ENCODE data around the gene DRAP1.
"Not testable (repeated sequence)": the region's sequence is repeated elsewhere in the genome, so short reads cannot be mapped to it uniquely, and the experiment has no call there.

The DRAP1 gene

DNA sequence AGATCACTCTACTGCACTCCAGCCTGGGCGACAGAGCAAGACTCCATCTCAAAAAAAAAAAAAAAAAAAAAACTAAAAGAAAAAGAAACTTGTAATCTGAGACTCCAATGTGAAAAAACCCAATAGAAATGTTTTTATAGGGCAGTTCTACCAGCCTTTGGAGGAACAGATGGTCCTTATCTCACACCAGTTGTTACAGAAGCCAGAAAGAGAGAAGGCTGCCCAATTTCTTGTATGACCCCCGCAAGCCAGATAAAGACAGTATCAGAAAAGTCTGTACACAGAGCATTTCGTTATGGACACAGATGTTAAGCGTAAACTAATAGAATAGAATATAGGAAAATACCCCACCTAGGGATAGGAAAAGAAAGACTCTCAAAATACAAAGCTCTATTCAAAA, 14.8 kb downstream of the DRAP1 start:
- no peak for DNase-seq

DNA sequence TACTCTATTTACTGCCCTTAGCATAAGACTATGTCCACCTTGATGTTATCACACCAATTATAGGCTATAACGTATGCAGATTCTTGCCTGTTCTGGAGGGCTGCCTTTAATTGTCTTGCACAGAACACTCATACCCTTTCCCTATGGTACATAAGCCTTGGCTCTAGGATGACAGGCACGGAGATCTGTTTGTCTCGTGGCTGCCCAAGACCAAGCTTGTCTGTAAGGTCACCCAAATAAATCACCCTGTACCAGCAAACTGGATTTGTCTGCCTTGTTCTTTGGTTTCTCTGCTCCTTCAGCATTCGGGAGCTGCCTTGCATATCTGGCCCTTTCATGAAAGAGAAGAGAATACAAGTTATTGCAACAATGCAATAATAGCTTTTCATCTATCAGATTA, 18.5 kb downstream of the DRAP1 start:
- no peak for DNase-seq

DNA sequence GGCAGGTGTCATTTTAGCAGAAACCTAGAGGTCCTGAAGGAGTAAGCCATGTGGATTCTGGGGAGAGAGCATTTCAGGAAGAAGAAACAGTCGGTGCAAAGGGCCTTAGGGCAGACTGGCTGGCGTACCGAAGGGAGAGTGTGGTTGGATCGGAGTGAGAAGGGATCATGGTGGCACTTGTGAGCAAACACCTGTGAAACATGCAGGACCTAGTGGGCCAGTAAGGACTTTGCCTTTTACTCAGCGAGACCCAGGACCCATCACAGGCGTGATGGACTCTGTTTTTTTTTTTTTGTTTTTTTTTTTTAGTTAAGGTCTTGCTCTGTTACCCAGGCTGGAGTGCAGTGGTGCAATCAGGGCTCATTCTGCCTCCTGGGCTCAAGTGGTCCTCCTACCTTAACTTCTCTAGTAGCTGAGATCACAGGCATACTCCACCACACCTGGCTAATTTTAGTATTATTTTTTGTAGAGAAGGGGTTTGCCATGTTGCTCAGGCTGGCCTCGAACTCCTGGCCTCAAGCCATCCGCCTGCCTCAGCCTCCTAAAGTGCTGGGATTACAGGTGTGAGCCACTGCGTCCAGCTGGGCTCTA, 22.6 kb downstream of the DRAP1 start:
- no peak for DNase-seq

DNA sequence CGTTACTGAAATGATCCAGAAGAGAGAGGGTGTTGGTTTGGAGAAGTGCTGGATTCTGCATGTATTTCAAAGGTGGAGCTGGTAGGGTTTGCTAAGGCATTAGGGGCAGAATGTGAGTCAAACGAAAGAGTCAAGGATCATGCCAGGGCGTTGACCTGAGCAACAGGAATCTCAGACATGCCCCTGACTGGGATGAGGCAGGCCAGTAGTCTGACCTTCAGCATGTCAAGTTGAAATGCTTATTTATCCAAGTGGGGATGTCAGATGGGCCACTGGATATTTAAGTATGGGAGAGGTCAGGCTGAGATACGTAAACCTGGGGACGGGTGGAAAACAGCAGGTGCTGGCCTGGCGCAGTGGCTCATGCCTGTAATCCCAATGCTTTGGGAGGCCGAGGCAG, 23.3 kb downstream of the DRAP1 start:
- no peak for DNase-seq

DNA sequence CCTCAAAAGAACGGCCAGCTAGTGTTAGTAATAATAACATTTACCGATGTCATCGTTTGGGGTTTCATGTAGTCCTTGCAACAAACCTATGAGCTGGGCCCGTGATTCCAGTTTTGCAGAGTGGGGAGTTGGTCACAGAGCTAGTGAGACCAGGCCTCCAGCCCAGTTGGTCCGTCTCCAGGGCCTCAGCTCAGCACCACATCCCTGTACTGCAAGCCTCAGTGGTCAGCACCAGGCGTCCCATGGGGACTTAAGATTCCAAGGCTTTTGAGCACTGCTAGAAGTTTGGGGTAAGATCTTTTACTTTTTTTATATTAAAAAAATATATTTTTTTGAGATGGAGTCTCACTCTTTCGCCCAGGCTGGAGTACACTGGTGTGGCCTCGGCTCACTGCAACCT, 25.0 kb downstream of the DRAP1 start:
- no peak for DNase-seq

DNA sequence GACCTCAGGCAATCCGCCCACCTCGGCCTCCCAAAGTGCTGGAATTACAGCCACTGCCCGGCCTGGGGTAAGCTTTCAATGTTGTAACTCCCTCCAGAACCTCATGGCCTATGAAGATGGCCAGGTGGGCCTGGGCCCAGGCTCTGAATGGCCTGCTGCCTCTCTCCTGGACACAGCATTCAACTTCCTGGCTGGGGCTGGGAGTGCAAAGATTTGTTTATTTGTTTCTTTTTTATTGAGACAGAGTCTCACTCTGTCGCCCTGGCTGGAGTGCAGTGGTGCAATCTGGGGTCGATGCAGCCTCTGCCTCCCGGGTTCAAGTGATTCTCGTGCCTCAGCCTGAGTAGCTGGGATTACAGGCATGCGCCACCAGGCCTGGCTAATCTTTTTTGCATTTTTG, 25.5 kb downstream of the DRAP1 start:
- no peak for DNase-seq

DNA sequence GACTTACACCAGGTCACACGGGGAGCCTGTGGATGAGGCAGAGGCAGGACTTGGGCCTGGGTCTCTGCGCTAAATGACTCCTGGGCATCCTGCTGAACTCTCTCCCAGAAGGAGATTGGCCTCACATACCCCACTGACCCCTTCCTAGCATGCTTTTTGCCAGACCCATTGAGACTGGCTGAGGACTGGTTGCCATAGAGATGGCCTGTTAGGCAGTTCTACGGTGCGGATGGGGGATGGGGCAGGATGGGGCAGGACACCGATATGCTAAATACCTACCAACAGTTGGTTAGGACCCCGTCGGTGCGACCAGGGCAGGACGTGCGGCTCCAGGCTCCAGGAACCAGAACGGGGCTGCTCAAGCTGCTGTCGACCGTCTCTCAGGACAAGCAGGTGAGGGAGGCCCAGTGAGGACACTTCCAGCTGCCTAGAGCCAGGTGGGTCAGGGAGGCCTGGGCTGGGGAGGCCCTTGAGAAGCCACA, 26.2 kb downstream of the DRAP1 start, which contains the start of gene TSGA10IP:
TSGA10IP (plus strand) TSS at position 51 of the 482 bp plus-strand sequence; CDS start at position 247, 196 bp downstream.
- DNase-seq: no peak

DNA sequence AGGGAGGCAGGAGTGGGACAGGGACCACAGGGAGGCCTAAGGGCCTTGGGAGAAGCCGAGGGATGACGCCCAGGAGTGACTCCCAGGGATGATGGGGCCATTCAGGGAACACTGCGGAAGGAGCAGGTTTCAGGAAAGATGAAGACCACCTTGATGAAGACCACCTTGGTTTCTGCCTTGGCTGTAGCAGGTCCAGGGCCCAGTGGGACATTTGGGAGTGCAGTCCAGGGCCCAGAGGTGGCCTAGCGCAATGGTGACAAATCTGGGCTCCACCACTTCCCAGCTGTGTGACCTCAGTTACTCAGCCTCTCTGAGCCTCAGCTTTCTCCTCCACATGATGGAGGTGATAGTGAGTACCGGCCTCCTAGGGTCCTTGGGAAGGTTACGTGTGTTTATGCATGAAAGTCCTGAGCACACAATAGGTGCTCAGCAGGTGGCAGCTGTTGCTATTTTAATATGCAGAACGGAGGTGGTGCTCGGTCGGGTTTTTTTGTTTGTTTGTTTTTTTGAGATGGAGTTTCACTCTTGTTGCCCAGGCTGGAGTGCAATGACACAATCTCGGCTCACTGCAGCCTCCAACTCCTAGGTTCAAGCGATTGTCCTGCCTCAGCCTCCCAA, 26.8 kb downstream of the DRAP1 start:
- no peak for DNase-seq

DNA sequence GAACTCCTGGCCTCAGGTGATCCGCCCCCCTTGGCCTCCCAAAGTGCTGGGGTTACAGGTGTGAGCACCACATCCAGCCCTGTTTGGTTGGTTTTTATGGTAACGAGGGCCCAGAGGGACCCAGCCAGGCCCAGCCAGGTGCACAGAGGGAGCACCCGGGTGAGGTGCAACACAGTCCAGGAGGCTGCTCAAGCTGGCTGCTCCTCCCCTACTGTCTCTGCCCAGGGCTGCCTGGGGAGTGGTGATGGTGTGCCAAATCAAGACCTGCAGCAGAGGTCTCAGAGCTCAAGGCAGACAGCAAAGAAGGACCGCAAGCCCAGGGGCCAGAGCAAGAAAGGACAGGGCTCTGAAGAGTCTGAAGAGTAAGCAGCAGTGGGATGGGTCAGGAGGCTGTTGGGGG, 27.4 kb downstream of the DRAP1 start:
- DNase-seq: no peak

DNA sequence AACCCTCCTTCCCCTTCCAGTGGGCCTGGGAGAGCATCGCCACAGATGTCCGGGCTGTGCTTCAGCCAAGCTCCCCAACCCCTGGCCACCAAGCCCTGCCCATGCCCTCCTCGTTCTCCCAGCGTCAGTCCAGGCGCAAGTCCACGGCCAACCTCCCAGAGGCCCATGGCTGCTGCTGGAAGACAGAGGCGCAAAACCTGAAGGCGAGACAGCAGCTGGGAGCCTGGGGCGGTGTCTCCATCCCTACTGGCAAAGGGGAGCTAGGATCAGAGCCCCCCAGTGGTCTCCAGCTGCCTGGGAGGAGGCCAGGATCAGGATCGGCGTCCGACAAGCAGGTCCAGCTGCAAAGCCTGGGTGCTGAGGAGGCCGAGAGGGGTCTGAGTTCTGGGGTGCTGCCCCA, 27.9 kb downstream of the DRAP1 start:
- no peak for DNase-seq

DNA sequence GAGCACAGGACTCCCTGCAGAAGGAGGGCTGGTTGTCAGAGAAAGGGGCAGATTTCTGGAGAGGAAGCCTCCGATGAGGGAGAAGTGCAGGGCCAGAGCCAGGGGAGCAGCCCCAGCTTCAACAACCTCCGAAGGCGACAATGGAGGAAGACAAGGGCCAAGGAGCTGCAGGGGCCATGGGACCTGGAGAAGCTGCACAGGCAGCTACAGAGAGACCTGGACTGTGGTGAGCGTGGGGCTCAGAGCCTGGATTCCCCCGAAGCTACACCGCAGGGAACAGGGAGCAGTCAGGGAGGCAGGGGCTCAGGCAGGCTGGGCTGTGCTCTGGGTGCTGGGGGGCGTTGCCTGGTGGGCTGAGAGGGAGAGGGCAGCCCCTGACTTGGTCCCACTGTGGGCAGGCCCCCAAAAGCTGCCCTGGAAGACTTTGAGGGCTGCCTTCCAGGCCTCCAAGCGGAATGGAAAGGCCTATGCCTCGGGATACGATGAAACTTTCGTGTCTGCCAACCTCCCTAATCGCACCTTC, 28.4 kb downstream of the DRAP1 start:
- no peak for DNase-seq

DNA sequence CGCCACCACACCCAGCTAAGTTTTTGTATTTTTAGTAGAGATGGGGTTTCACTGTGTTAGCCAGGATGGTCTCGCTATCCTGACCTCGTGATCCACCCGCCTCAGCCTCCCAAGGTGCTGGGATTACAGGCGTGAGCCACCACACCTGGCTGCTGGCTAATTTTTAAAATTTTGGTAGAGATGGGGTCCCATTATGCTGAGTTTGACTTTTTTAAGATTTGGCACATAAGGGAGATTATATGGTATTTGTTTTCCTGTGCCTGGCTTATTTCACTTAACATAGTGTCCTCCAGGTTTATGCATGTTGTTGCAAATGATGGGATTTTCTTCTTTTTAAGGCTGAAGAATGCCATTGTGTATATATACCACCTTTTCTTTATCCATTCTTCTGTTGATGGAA, 31.5 kb downstream of the DRAP1 start:
- not testable (repeated sequence) for DNase-seq

DNA sequence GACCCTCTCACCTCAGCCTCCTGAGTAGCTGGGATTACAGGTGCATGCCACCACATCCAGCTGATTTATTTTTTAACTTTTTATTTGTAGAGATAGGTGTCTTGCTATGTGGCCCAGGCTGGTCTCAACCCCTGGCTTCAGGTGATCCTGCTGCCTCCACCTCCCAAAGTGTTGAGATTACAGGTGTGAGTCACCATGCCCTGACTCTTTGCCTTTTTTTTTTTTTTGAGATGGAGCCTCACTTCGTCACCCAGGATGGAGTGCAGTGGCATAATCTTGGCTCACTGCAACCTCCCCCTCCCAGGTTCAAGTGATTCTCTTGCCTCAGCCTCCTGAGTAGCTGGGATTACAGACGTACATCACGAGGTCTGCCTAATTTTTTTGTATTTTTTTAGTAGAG, 32.4 kb downstream of the DRAP1 start:
- DNase-seq: not testable (repeated sequence)

DNA sequence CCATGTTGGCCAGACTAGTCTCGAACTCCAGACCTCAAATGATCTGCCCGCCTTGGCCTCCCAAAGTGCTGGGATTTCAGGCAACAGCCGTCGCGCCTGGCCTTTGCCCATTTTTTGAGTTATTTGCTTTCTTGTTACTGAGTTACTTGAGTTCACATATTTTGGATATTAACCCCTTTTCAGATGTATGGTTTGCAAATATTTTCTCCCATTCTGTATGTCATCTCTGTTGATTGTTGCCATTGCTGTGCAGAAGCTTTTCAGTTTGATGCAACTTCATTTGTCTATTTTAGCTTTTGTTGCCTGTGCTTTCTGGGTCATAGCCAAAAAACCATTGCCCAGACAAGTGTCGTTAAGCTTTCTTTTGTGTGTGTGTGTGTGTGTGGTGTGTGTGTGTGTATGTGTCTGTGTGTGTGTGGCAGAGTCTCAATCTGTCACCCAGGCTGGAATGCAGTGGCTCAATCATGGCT, 32.9 kb downstream of the DRAP1 start:
- DNase-seq: no peak

DNA sequence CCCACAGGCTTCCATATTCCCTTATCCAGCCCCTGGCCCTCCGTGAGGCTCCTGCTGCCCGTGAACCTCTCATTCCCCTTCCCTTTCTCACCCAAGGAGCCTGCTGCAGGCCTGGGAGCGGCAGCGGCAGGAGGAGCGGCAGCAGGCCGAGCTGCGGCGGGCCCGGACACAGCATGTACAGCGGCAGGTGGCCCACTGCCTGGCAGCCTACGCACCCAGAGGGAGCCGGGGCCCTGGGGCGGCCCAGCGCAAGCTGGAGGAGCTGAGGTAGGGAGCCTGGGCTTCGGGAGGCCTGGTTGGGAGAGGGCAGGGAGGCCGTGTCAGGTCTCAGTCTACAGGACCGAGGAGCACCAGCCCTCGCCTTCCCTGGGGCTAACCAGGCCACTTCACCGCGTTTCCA, 34.2 kb downstream of the DRAP1 start:
- DNase-seq: no peak

DNA sequence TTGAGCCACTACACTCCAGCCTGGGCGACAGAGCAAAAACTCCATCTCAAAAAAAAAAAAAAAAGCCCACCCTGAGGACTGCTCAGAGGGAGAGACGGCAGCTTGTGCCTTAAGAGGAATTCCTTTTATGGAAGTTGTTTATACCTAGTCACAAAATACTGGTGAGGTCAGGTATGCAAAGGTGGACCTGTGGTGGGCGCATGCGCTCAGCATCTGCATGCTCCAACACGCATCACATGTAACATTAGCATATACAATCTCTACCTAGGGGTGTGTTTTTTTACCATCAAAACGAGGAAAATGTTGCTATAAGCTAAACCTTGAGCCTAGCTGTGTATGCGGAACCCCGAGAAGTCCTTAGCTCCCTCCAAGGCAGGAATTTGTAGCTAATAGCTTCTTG, 35.5 kb downstream of the DRAP1 start:
- no peak for DNase-seq

DNA sequence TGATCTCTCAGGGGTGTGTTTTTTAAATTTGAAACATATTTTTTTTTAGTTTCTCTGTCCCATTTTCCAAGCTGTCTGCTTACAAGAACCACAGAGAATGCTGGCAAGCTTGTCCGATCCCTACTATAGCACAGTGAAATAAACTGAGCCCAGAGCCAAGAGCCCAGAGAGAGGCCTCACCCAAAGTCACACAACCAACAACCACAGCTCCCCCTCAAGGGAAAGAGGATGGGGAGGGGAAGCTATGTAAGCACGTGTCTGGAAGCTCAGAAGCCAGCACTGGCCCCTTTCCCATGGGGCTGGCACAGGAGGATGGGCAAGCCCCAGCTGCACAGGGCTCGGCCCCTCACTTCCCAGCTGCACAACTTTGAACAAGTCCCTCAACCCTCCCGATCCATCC, 39.1 kb downstream of the DRAP1 start:
- no peak for DNase-seq

DNA sequence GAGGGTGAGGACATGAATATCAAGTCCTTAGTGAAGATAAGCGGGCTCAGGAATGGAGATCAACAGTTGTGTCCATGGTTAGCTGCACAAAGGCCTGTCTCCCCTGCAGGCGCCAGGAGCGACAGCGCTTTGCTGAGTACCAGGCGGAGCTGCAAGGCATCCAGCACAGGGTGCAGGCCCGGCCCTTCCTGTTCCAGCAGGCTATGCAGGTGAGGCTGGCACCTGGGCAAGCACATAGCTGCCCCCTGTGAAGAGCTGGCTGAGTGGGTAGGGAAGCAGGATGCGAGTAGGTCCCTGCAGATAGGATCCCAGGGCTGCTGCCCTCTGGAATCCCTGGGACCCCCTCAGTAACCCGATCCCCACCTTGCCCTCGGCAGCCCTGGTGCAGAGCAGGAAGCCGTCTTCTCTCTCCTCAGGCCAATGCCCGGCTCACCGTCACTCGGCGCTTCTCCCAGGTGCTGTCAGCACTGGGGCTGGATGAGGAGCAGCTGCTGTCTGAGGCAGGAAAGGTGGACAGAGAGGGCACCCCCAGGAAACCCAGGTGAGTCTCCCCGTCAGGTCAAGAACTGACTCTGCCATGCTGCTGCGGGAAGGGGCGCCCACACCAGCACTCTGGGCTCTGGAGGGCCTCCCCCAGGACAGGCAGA, 39.7 kb downstream of the DRAP1 start:
- DNase-seq: no peak

DNA sequence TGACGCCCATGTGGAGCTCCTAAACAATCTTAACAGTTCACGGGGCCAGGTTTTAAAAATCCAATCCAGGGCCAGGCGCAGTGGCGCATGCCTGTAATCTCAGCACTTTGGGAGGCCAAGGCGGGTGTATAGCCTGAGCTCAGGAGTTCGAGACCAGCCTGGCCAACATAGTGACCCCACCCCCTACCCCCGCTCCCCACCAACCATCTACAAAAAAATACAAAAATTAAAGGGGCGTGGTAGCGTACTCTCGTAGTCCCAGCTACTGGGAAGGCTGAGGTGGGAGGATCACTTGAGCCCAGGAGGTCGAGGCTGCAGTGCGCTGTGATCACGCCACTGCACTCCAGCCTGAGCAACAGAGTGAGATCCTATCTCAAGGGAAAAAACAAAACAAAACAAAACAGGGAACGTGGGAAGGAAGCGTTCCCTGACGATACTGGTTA, 41.6 kb downstream of the DRAP1 start:
- DNase-seq: no peak

DNA sequence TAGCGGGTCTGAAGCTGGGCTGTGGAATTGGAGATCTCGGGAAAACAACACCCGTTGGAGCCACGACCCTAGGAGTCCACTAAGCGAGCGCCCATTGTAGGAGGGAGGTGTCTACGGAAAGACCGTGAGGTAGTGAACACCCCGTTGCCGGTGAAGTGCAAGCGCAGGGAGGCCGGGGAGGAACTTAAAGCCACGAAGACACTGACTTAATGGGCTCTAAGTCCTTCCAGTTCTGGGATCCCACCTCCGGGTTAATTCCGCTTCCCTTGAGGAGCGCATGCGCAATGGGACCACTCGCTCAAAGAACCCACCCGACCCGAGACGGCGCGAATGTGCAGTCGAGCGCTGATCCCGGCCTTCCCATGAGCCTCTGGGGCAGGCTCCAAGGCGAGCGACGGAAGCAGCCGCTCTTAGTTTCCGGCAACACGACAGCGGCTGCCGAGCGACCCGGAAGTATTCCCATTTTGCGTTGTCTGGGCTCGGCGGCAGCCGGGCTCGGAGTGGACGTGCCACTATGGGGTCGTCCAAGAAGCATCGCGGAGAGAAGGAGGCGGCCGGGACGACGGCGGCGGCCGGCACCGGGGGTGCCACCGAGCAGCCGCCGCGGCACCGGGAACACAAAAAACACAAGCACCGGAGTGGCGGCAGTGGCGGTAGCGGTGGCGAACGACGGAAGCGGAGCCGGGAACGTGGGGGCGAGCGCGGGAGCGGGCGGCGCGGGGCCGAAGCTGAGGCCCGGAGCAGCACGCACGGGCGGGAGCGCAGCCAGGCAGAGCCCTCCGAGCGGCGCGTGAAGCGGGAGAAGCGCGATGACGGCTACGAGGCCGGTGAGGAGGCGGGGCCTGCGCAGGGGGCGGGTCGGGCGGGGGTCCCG, 42.3 kb downstream of the DRAP1 start, which contains the start of gene SART1:
SART1 (plus strand) TSS at position 468 of the 874 bp plus-strand sequence; CDS start at position 515, 47 bp downstream.
- peak; percentile 93 for DNase-seq

DNA sequence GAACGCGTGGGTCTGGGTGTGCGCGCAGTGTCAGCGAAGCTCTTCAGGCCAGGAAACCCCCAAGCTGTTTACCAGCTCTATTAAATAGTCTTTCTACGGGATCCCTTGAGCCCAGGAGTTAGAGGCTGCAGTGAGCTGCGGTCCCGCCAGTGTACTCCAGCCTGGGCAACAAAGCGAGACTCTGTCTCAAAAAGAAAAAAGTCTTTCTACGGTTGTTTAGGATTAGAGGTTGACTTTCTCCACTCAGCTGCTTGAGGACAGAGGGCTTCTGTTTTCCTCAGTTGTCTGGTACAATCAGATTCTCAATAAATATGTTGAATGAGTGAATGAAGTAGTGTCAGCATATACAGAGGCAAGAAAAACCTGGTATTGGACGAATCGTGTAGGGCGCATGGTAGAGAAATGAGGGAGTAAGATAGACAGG, 42.9 kb downstream of the DRAP1 start:
- DNase-seq: no peak

DNA sequence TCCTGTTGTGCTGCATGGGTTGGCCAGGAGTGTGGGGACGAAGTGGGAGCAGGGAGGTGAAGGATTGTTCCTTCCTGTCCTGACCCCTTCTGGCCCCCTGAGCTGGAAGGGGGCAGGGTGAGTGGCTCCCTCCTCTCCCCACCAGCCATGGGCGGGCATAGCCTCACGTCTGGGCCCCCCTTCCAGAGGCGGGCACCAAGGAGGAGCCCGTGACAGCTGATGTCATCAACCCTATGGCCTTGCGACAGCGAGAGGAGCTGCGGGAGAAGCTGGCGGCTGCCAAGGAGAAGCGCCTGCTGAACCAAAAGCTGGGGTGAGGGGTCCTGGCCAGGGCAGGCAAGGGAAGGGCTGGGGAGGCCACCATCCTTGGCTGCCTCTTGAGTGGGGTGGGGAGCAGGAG, 45.7 kb downstream of the DRAP1 start:
- no peak for DNase-seq

All from activated CD4-positive, alpha-beta T cell treated with anti-CD3 and anti-CD28 coated beads, Interleukin-2, amount 50 U/mL, for 1 hour (primary cell).